Ecto neural progenitor cell (in vitro differentiated cells): ENCODE results near the gene MAD1L1.
"Not testable (repeated sequence)": the region's sequence is repeated elsewhere in the genome, so short reads cannot be mapped to it uniquely, and the experiment has no call there.

Experiments
- DNase-seq: peaks from one replicate; pipeline ENCODE4 v3.0.0-alpha.2; 2018; ENCODE audit warnings: low spot score

The MAD1L1 gene

GRCh38 chr7:1987591-1988532 lies 244.9 kb downstream of the MAD1L1 start:
- DNase-seq: no peak

GRCh38 chr7:1987084-1987535 lies 245.6 kb downstream of the MAD1L1 start:
- no peak for DNase-seq

- no peak for DNase-seq
Observed at GRCh38 chr7:1986366-1987083, 246.2 kb downstream of the MAD1L1 start.

- no peak for DNase-seq
Observed at GRCh38 chr7:1985936-1986335, 246.8 kb downstream of the MAD1L1 start.

GRCh38 chr7:1985042-1985441 lies 247.7 kb downstream of the MAD1L1 start:
- DNase-seq: no peak

GRCh38 chr7:1981878-1982230 lies 250.9 kb downstream of the MAD1L1 start:
- no peak for DNase-seq

- no peak for DNase-seq
Observed at GRCh38 chr7:1981201-1981877, 251.4 kb downstream of the MAD1L1 start.

GRCh38 chr7:1979591-1980560 lies 252.9 kb downstream of the MAD1L1 start:
- no peak for DNase-seq

DNA sequence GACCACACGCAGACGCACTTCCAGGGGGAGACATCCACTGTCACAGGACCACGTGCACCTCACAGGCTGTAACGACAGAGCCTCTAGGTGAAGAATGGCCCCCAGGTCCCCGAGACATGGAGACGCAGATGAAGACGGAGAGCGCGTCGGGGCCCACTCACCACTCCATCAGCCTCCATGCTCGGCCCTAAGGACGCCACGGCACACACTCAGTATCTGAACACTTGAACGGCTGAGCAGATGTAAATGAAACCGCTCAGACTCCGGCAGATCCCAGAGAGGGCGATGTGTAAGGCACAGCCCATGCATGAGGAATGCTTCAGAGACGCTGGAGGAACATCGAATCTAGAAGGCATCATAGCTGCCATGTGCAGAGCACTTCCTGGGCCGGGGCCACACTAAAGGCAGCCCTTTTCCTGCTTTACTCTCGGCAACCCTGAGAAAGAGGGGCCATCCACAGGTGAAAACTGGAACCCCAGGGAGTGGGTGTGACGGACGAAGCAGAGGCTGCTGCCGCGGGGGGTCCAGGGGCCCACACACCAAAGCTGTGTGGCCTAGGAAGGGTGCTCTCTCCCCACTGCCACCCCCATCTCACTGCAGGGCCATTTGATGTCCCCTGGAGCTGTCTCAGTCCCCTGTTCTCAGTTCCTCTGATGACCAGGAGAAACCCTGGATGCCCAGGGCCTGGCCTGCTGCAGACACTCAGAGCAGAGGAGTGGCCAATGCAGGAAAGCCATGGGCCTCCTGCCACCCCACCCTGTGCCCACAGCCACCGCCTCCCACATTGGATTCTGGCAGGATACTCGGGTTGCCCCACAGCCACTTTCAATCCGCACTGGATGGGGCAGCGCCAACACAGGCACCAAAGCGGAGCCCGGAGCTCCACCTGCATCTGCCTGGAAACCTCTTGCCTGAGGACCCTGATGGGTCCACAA lies 253.8 kb downstream of the MAD1L1 start:
- no peak for DNase-seq

DNA sequence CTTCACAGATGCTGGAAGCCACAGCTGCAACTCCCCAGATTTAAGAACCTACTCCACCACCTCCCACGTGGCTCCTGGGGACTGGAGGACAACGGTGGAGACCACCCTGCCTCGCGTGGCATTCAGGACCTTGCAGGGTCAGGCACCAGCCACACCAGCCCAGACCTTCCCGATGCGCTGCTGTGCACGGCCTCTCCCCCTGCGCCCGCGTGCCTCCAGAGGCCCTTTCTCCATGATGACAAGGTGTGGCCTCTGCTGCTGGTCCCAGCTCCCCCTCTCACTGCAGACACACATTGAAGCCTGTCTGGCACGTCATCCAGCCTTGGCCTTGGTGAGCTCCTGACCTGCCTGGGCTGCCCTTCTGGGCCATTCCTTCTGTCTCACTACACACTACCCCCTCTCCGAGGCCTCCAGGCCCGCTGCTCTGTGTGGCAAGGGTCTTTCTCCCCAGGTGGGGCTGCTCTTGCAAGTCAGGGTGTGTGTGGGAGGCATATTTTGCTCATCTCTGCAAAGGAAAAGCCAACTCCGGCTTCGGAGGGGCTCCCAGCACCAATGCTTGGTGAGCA lies 254.8 kb downstream of the MAD1L1 start:
- DNase-seq: no peak

- no peak for DNase-seq
Observed at GRCh38 chr7:1977059-1977875, 255.5 kb downstream of the MAD1L1 start.

DNA sequence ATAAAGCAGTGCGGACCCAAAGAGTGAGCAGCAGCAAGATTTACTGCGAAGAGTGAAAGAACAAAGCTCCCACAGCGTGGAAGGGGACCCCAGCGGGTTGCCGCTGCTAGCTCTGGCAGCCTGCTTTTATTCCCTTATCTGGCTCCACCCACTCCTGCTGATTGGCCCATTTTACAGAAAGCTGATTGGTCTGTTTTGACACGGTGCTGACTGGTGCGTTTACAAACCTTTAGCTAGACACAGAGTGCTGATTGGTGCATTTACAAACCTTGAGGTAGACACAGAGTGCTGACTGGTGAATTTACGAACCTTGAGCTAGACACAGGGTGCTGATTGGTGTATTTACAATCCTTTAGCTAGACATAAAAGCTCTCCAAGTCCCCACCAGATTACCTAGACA lies 256.2 kb downstream of the MAD1L1 start:
- DNase-seq: not testable (repeated sequence)

DNA sequence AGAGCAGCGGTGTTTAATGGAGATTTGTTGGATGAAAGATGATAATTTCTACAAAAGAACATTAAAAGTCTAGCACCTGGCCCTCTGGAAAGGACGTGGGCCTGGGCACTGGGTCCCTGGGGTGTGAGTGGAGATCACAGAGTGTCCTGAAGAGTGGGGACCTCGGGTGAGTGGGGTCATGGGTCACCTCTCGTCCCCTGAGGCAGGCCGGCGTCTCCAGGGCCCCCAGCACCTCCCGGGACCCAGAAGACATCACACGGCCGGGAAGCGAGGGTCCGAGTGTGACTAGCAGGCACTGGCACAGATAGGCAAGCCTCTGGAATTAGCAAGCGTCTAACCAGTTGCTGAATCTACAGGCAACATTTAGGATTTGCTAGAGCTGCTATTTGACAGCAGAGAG lies 257.2 kb downstream of the MAD1L1 start:
- no peak for DNase-seq

DNA sequence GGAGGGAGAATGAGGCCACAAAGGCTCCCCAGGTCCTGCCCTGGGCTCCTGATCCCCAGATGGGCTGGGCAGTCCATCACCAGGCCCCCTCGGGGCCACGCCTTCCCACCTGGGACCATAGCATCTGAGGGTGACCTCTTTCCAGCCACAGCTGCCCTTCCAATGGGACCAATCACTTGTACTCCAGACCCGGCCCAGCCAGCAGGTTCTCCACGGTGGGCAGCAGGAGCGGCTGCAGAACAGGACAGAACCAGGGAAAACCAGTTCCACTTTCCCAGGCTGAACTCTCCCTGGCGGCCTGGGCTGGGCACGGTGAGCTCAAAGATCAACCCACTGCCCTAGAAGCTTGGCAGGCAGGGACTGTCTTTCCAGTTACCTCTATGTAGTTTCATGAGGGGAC lies 257.6 kb downstream of the MAD1L1 start:
- DNase-seq: no peak

GRCh38 chr7:1974290-1975101 lies 258.2 kb downstream of the MAD1L1 start:
- no peak for DNase-seq

- DNase-seq: no peak
Observed at GRCh38 chr7:1973321-1974251, 259.2 kb downstream of the MAD1L1 start.

GRCh38 chr7:1972744-1973143 lies 260.0 kb downstream of the MAD1L1 start:
- no peak for DNase-seq
